ENCODE results near the gene IRF6. TPM values are rescaled to one million over a fixed set of nuclear protein-coding genes. Genes with fewer than 3 reads are reported as not detected.
"Not testable (repeated sequence)": the region's sequence is repeated elsewhere in the genome, so short reads cannot be mapped to it uniquely, and the experiment has no call there.

Gene IRF6
- polyA plus RNA-seq, 1 experiment: 1.0 TPM

DNA sequence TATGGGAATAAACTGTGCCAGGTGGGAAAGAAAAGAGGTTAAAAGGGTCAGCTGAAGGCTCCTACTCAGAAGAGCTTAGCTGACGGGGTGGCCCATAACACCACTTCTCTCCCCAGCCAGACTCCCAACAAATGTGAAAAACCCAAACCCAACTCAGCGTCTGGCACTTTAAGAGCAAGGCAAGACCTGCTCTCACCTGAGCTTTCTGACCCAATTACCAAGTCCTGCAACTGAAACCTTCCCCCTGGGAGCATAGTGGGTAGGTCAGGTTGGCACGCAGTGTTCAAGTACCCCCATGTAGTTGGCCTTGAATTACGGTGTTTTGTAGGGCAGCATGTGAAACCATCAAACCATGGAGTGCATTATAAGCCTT lies 3.2 kb downstream of the IRF6 start:
- H3K27ac ChIP-seq (ENCODE audit: low read depth, low read length): no peak overlapping the region
- no peak for TF ChIP-seq CTCF (IDR thresholded peaks at IDR 0.05; ENCODE audit: low read depth, low read length)
- no peak for DNase-seq (ENCODE audit: low read depth, low spot score)
- ChIA-PET CTCF (interaction anchor here (4.3 kb wide), 1 partner anchor 21 kb away, joined by 35 read pairs; no protein-coding TSS in a partner anchor), POLR2A (no interaction called here)
- peaks cover 5% of the 10 kb centered on the region; the same call in 1 of the 2 replicates for H3K9me3 ChIP-seq (ENCODE audit: control insufficient read depth, insufficient read depth, low read length)
- no peaks in the 10 kb centered on the region for H3K27me3 ChIP-seq (ENCODE audit: control insufficient read depth, insufficient read depth, low read length)
- H3K4me3 ChIP-seq (ENCODE audit: low read depth, low read length): no peak overlapping the region

- no peaks in the 10 kb centered on the region for H3K27me3 ChIP-seq (ENCODE audit: control insufficient read depth, insufficient read depth, low read length)
- peaks cover 5% of the 10 kb centered on the region; the same call in 1 of the 2 replicates for H3K9me3 ChIP-seq (ENCODE audit: control insufficient read depth, insufficient read depth, low read length)
- no peak for DNase-seq (ENCODE audit: low read depth, low spot score)
- CTCF ChIA-PET: interaction anchor here (4.3 kb wide), 1 partner anchor 21 kb away, joined by 35 read pairs; no protein-coding TSS in a partner anchor
- TF ChIP-seq CTCF (IDR thresholded peaks at IDR 0.05; ENCODE audit: low read depth, low read length): no peak
- H3K27ac ChIP-seq (ENCODE audit: low read depth, low read length): no peak overlapping the region
- POLR2A ChIA-PET: no interaction called here
- H3K4me3 ChIP-seq (ENCODE audit: low read depth, low read length): no peak overlapping the region
Measured at GRCh38 chr1:209802117-209802779, 3.7 kb downstream of the IRF6 start.

GRCh38 chr1:209800984-209801834 lies 4.7 kb downstream of the IRF6 start:
- no peak for DNase-seq (ENCODE audit: low read depth, low spot score)
- ChIA-PET POLR2A (no interaction called here), CTCF (interaction anchor here (0.5 to 4.3 kb wide), 3 partner anchors 22 to 1838 kb away, joined by 3 to 35 read pairs (median 3); no protein-coding TSS in a partner anchor)
- Histone ChIP-seq H3K9me3 (ENCODE audit: control insufficient read depth, insufficient read depth, low read length) (peaks cover 5% of the 10 kb centered on the region; the same call in 1 of the 2 replicates), H3K27me3 (ENCODE audit: control insufficient read depth, insufficient read depth, low read length) (no peaks in the 10 kb centered on the region), H3K27ac (ENCODE audit: low read depth, low read length) (no peak overlapping the region), H3K4me3 (ENCODE audit: low read depth, low read length) (no peak overlapping the region)
- no peak for TF ChIP-seq CTCF (IDR thresholded peaks at IDR 0.05; ENCODE audit: low read depth, low read length)

DNA sequence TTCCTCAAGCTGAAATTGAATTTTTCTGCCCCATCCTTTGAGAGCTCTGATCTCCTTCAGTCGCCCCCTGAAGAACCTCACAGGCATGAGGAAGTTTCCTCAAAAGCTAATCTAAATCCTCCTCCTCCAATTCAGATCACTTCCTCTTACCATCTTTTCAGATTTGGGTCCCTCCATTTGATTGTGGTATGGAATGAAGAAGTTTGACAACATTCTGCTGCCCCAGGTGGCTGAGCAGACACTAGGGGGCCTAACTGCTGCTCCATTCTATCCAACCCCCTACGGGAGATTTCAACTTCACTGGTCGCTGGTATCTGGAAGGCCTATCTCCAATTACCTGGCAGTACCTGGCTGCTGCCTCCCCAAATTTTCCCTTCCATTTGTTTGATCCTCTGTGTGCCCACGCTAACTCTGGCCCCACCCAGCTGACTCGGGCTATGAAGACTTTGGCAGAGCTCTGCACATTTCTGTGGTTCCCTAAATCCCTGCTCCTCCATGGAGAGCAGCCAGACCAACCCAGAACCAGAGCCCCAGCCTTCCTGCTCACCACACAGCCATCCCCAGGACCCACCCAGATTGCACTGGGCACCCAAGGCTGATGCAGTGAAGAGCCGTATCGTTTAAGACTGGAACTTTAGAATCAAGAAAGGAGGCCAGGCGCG lies 7.8 kb downstream of the IRF6 start:
- Histone ChIP-seq H3K4me3 (ENCODE audit: low read depth, low read length) (no peak overlapping the region), H3K9me3 (ENCODE audit: control insufficient read depth, insufficient read depth, low read length) (no peaks in the 10 kb centered on the region), H3K27ac (ENCODE audit: low read depth, low read length) (no peak overlapping the region), H3K27me3 (ENCODE audit: control insufficient read depth, insufficient read depth, low read length) (peaks cover 4% of the 10 kb centered on the region)
- POLR2A ChIA-PET: no interaction called here
- CTCF ChIA-PET: interaction anchor here (0.7 to 1.5 kb wide), 2 partner anchors 25 to 232 kb away, joined by 3 to 9 read pairs; no protein-coding TSS in a partner anchor
- DNase-seq (ENCODE audit: low read depth, low spot score): no peak
- no peak for TF ChIP-seq CTCF (IDR thresholded peaks at IDR 0.05; ENCODE audit: low read depth, low read length)

GRCh38 chr1:209793711-209794110 lies 12.2 kb downstream of the IRF6 start:
- H3K27me3 ChIP-seq (ENCODE audit: control insufficient read depth, insufficient read depth, low read length); DNase-seq (ENCODE audit: low read depth, low spot score); H3K9me3 ChIP-seq (ENCODE audit: control insufficient read depth, insufficient read depth, low read length); H3K27ac ChIP-seq (ENCODE audit: low read depth, low read length); POLR2A ChIA-PET; H3K4me3 ChIP-seq (ENCODE audit: low read depth, low read length): not testable (repeated sequence)
- CTCF ChIA-PET: interaction anchor here (1.5 to 1.6 kb wide), 2 partner anchors 29 to 196 kb away, joined by 3 to 10 read pairs; no protein-coding TSS in a partner anchor
